CD4-positive, alpha-beta T cell treated with Interleukin-15 for 4 hours (primary cell): ENCODE results near the gene CCL19.

Source experiments
- DNase-seq: peaks from one replicate; pipeline ENCODE4 v3.0.0-alpha.2; 2020; ENCODE audit warnings: low spot score

The CCL19 gene

GRCh38 chr9:34694811-34695210 is 3.7 kb upstream of the CCL19 start:
- DNase-seq = no peak

GRCh38 chr9:34693560-34693959 is 2.5 kb upstream of the CCL19 start:
- DNase-seq = no peak

GRCh38 chr9:34691936-34692315 is 850 bp upstream of the CCL19 start:
- no peak for DNase-seq

DNA sequence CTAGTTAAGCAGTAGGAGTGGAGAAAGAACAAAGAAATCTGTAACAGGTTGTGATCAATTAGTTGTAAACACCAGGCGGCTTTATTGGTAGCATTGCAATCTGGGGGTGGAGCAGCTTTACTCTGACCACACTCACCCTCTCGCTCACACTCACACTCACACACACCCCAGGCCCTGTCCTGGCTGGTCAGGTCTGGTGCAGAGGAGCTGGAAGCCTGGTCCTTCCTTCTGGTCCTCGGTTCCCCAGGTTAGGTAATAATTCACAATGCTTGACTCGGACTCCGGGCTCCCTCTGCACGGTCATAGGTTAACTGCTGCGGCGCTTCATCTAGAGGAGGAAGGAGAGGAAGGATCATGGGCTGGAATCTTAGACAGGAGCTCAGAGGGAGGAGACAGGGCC is 1.6 kb downstream of the CCL19 start:
- no peak for DNase-seq

- DNase-seq = no peak
Measured at GRCh38 chr9:34689116-34689470, 2.0 kb downstream of the CCL19 start.

- DNase-seq = no peak
Measured at GRCh38 chr9:34688329-34689115, 2.6 kb downstream of the CCL19 start.

DNA sequence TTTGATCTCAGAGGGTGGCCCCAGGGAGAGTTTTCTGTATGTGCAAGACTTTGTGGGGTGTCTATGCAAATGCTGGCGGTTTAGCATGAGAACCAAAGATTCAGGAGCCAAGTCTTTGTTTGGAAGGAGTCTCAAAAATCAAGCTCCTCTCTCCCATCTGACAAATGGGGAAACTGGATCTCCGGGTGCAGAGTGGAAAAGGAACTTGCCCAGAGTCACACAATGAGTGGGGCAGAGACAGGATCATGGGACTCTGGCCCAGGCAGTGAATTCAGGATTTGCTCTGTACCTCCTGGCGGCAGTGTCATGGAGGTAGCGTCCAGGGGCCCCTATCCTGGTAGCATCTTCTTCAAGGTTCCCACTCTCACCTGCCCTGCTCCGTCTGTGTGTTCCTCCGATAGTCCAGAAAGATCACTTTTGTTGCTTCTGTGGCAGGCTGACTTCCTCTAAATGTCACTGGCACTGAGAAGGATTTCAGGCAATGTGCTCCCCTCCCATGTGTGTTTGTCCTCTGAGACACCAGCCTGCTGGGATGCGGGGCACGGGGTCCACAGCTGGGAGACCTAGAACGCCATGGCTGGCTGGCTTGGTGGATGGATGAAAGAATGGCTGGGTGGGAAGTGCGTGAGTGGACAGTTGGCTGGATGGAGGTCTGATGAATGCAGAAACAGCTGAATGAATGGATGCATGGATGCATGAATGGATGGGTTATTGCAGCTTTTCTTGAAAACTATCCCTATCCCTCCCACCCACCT is 3.6 kb downstream of the CCL19 start:
- no peak for DNase-seq

- DNase-seq = no peak
Measured at GRCh38 chr9:34686732-34687131, 4.3 kb downstream of the CCL19 start.

DNA sequence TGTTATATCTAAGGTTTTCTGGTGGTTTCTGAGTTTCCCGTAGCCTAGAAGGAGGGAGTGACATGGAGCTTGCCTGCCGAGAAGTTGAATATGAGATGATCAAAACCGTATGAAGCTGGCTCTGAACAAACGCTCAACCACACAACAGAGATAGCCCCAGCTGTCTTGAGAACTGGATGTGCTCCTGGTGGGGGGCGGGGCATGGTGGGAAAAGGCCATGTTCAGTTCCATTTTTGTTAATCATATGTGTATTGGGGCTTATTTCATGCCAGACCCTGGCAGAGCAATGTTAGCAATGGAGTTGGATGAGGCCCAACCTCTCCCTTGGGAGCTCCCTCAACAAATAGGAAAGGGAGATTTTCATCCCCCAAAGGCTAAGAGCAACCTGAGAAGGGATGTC is 4.8 kb downstream of the CCL19 start:
- no peak for DNase-seq

GRCh38 chr9:34685591-34685990 is 5.5 kb downstream of the CCL19 start:
- no peak for DNase-seq

DNA sequence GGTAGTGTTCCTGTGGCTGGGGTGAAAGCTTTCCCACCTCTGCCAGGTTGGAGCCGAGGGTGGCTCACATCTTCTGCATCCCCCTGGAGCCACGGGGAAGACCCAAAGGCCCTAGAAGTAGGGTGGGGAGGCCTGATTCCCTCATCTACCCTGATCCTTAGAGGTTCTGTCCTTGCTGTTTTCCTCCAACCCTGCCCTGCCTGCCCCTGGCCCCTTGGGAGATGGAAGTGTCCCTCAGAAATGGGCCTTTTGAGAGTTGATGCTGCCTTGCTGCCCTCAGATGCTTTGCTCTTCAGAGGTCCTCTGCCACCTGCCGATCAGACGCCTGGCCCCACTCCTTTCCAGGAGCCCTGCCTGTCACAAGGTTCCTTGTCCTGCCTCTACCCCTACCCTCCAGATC is 6.3 kb downstream of the CCL19 start:
- DNase-seq = no peak

- no peak for DNase-seq
Measured at GRCh38 chr9:34684145-34684544, 6.9 kb downstream of the CCL19 start.

DNA sequence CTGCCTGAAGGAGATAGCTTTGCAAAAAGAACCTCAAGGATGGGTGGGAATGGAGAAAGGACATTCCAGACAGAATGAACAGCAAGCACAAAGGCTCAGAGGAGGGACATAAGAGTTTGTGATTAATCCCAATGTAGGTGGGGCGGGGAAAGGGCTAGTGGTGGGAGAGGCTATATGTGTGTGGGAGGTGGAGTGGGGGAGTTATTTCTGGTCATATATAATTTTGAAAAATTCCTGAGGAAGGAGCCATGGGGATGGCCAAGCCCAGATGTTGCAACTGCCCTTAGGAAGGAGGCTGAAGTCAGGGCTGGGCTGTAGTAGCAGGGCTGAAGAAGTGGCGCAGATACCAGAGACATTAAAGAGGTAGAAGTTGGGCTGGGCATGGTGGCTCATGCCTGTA is 15.2 kb downstream of the CCL19 start:
- no peak for DNase-seq

GRCh38 chr9:34675048-34675714 is 15.9 kb downstream of the CCL19 start:
- DNase-seq = peak; percentile 60

- no peak for DNase-seq
Measured at GRCh38 chr9:34674440-34674839, 16.6 kb downstream of the CCL19 start.

GRCh38 chr9:34671307-34671706 is 19.8 kb downstream of the CCL19 start:
- DNase-seq = no peak

DNA sequence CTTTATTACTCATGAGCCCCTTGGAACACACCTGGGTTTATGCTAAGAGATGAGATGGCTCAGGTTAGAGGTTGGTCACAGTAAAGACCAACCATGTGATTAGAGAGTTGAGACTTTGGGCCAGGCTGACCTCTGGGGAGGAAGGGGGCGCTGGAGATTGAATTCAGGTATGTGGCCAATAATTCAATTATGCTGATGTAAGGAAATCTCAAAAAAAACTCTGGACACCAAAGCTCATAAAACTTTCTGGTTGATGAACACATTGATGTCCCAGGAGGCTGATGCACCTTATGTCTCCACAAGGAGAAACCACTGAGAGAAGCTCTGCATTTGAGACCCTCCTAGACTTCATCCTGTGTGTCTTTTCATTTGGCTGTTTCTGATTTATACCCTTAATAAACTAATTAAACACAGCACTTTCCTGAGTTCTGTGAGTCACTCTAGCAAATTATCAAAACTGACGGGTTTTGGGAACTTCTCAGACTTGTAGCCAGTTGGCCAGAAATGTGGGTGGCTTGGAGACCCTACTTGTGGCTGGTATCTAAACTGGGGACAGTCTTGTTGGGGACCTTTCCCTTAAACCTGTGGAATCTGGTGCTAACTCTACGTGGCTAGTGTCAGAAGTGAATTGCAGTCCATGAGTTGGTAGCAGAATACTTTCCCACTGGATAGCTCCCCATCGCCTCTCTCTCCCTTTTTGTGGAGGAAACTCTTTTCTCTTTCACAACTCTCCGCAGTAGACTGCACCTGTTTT is 21.1 kb downstream of the CCL19 start:
- no peak for DNase-seq

GRCh38 chr9:34665381-34666250 is 25.5 kb downstream of the CCL19 start:
- DNase-seq = peak; percentile 91

DNA sequence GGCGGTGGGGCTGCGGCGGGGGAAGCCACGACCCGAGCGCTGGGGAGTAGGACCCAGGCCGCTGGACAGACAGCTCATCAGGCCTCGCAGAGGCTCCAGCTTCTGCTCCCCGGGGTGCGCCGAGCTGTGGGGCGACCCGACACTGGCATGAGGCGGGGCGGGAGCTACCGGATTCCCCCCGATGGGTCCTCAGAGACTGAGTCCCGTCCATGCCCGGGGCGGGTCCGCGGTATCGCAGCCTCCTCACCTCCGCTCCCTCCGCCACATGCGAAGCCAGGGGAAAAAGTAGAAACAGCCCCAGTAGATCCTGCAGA is 26.1 kb downstream of the CCL19 start:
- DNase-seq = no peak

- peak; percentile 86 for DNase-seq
Measured at GRCh38 chr9:34664281-34665066, 26.6 kb downstream of the CCL19 start.

DNA sequence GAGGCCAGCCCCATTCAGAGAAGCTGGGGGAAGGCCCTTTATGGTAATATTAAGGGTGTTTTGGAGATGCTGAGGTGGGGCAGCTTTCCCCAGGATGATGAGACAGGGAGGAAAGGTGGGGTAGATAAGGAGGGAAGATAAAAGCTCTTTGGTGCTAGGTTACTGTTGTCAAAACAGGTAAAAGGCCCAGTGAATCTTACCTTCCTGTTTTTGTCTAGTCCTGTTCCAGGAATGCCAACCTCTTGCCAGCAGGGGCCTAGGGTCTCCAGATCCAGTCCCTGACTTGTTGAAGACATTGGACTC is 27.8 kb downstream of the CCL19 start:
- DNase-seq = peak; percentile 87
